Measurements from ENCODE around the gene LRFN4.
"Not testable (repeated sequence)": the region's sequence is repeated elsewhere in the genome, so short reads cannot be mapped to it uniquely, and the experiment has no call there.

The LRFN4 gene

GRCh38 chr11:66856496-66857233, at the start of gene LRFN4:
TSS of gene LRFN4 (plus strand) at chr11:66857064. CDS start at chr11:66857745, 681 bp downstream.
- in situ Hi-C loops (cut with HindIII; ENCODE audit: low sequenced_read_pairs), result no loop called here

- in situ Hi-C loops (cut with HindIII; ENCODE audit: low sequenced_read_pairs), result no loop called here
These were observed 47.3 kb upstream of the LRFN4 start for GRCh38 chr11:66809592-66809991.

- in situ Hi-C loops (cut with HindIII; ENCODE audit: low sequenced_read_pairs), result no loop called here
These were observed 46.2 kb upstream of the LRFN4 start for GRCh38 chr11:66810576-66811185.

GRCh38 chr11:66814678-66815077, 42.2 kb upstream of the LRFN4 start:
- in situ Hi-C loops (cut with HindIII; ENCODE audit: low sequenced_read_pairs), result no loop called here

- in situ Hi-C loops (cut with HindIII; ENCODE audit: low sequenced_read_pairs), result no loop called here
These were observed 41.2 kb upstream of the LRFN4 start for GRCh38 chr11:66815646-66816045.

- in situ Hi-C loops (cut with HindIII; ENCODE audit: low sequenced_read_pairs), result no loop called here
These were observed 38.5 kb upstream of the LRFN4 start for GRCh38 chr11:66818231-66818955.

GRCh38 chr11:66820381-66820780, 36.5 kb upstream of the LRFN4 start:
- in situ Hi-C loops (cut with HindIII; ENCODE audit: low sequenced_read_pairs), result no loop called here

GRCh38 chr11:66820901-66821300, 36.0 kb upstream of the LRFN4 start:
- in situ Hi-C loops (cut with HindIII; ENCODE audit: low sequenced_read_pairs), result no loop called here

- in situ Hi-C loops (cut with HindIII; ENCODE audit: low sequenced_read_pairs), result no loop called here
These were observed 33.2 kb upstream of the LRFN4 start for GRCh38 chr11:66823700-66824099.

- in situ Hi-C loops (cut with HindIII; ENCODE audit: low sequenced_read_pairs), result not testable (repeated sequence)
These were observed 32.3 kb upstream of the LRFN4 start for GRCh38 chr11:66824573-66824972.

- in situ Hi-C loops (cut with HindIII; ENCODE audit: low sequenced_read_pairs), result no loop called here
These were observed 22.4 kb upstream of the LRFN4 start for GRCh38 chr11:66834539-66834845.

- in situ Hi-C loops (cut with HindIII; ENCODE audit: low sequenced_read_pairs), result no loop called here
These were observed 21.9 kb upstream of the LRFN4 start for GRCh38 chr11:66834943-66835342.

GRCh38 chr11:66835768-66836405, 21.0 kb upstream of the LRFN4 start:
- in situ Hi-C loops (cut with HindIII; ENCODE audit: low sequenced_read_pairs), result no loop called here

GRCh38 chr11:66840317-66841091, 16.4 kb upstream of the LRFN4 start:
- in situ Hi-C loops (cut with HindIII; ENCODE audit: low sequenced_read_pairs), result no loop called here

GRCh38 chr11:66841861-66842260, 15.0 kb upstream of the LRFN4 start:
- in situ Hi-C loops (cut with HindIII; ENCODE audit: low sequenced_read_pairs), result no loop called here

- in situ Hi-C loops (cut with HindIII; ENCODE audit: low sequenced_read_pairs), result no loop called here
These were observed 14.4 kb upstream of the LRFN4 start for GRCh38 chr11:66842501-66842895.

GRCh38 chr11:66842896-66843775, 13.7 kb upstream of the LRFN4 start, which contains the start of gene RCE1:
TSS of gene RCE1 (plus strand) at chr11:66843441. CDS start at chr11:66843456, 15 bp downstream.
- in situ Hi-C loops (cut with HindIII; ENCODE audit: low sequenced_read_pairs), result no loop called here

GRCh38 chr11:66843776-66844495, 12.9 kb upstream of the LRFN4 start:
- in situ Hi-C loops (cut with HindIII; ENCODE audit: low sequenced_read_pairs), result no loop called here

- in situ Hi-C loops (cut with HindIII; ENCODE audit: low sequenced_read_pairs), result no loop called here
These were observed 12.2 kb upstream of the LRFN4 start for GRCh38 chr11:66844496-66845142.

Measured in endothelial cell of hepatic sinusoid (primary cell).